IMR-90 (cell line): ENCODE results near the gene PLBD1. TPM values are rescaled to one million over a fixed set of nuclear protein-coding genes. Genes with fewer than 3 reads are reported as not detected.

Experiments
- ATAC-seq: fragments of 200-7000 bp; cut with Tn5 transposase; 2 replicates; pipeline ENCODE4 v1.9.1; 2020; ENCODE audit warnings: low read depth, mild to moderate bottlenecking, moderate library complexity
- BruUV-seq: library from RNA; stranded (reverse); fragments of 400-500 nt; replicated peaks from 2 replicates; lab custom pipeline; 2021; lab: Mats Ljungman, UMichigan
- CTCF ChIA-PET: fragments of 300-600 bp; formaldehyde crosslinking; extraction: SDS; loops from one replicate; lab custom pipeline; 2021; ENCODE audit warnings: antibody characterized with exemption; lab: Yijun Ruan, JAX
- POLR2A ChIA-PET: fragments of 300-600 bp; sonication (Branson Sonifier 250); formaldehyde crosslinking; loops from one replicate; lab custom pipeline; 2022; ENCODE audit warnings: antibody characterized with exemption; ENCODE audit not compliant: unreplicated experiment; lab: Charles Lee
- DNase-seq: peaks from one replicate; pipeline ENCODE4 v3.0.0; 2013
- H2AFZ ChIP-seq: replicated peaks from 2 replicates; pipeline ENCODE3; 2013; ENCODE audit warnings: low read length, mild to moderate bottlenecking; ENCODE audit not compliant: poor library complexity
- H2AK5ac ChIP-seq: 2 replicates; pipeline ENCODE4 v1.6.1; 2013; ENCODE audit warnings: low read depth, low read length, inconsistent platforms
- H2AK9ac ChIP-seq: replicated peaks from 2 replicates; pipeline ENCODE3; 2013; ENCODE audit warnings: mild to moderate bottlenecking, low read depth, low read length, moderate library complexity; ENCODE audit not compliant: poor library complexity
- H2BK120ac ChIP-seq: 2 replicates; pipeline ENCODE4 v1.6.1; 2013; ENCODE audit warnings: low read depth, low read length, inconsistent platforms
- H2BK15ac ChIP-seq: 3 replicates; pipeline ENCODE4 v1.6.1; 2013; ENCODE audit warnings: low read depth, low read length, inconsistent platforms
- H2BK20ac ChIP-seq: 2 replicates; pipeline ENCODE4 v1.6.1; 2013; ENCODE audit warnings: low read depth, mild to moderate bottlenecking, inconsistent platforms, low read length, moderate library complexity
- H2BK5ac ChIP-seq: 2 replicates; pipeline ENCODE4 v1.6.1; 2013; ENCODE audit warnings: mild to moderate bottlenecking, low read depth, low read length, inconsistent platforms; ENCODE audit not compliant: poor library complexity, severe bottlenecking
- H3K14ac ChIP-seq: replicated peaks from 2 replicates; pipeline ENCODE4 v1.6.1; 2013; ENCODE audit warnings: low read depth, low read length, inconsistent platforms
- H3K18ac ChIP-seq: 2 replicates; pipeline ENCODE4 v1.6.1; 2013; ENCODE audit warnings: low read depth, low read length, control low read depth
- H3K23ac ChIP-seq: 2 replicates; pipeline ENCODE4 v1.6.1; 2013; ENCODE audit warnings: low read depth, low read length, inconsistent platforms
- H3K27ac ChIP-seq: 2 replicates; pipeline ENCODE4 v1.5.1; 2013; ENCODE audit warnings: mild to moderate bottlenecking, control low read depth, low read length; ENCODE audit not compliant: insufficient read depth
- H3K27me3 ChIP-seq: 2 replicates; pipeline ENCODE4 v1.6.1; 2013; ENCODE audit warnings: low read length; ENCODE audit not compliant: control insufficient read depth, insufficient read depth
- H3K36me3 ChIP-seq: 2 replicates; pipeline ENCODE4 v1.6.1; 2013; ENCODE audit warnings: low read length, mixed read lengths; ENCODE audit not compliant: control insufficient read depth, insufficient read depth
- H3K4ac ChIP-seq: 2 replicates; pipeline ENCODE4 v1.6.1; 2013; ENCODE audit warnings: low read depth, low read length, inconsistent platforms
- H3K4me1 ChIP-seq: 2 replicates; pipeline ENCODE4 v1.6.1; 2013; ENCODE audit warnings: low read length, mixed read lengths; ENCODE audit not compliant: control insufficient read depth, insufficient read depth
- H3K4me2 ChIP-seq: 2 replicates; pipeline ENCODE4 v1.6.1; 2013; ENCODE audit warnings: low read depth, mild to moderate bottlenecking, control low read depth, low read length, moderate library complexity
- H3K4me3 ChIP-seq: 2 replicates; pipeline ENCODE4 v1.5.1; 2013; ENCODE audit warnings: low read depth, mild to moderate bottlenecking, control low read depth, low read length, moderate library complexity; ENCODE audit not compliant: insufficient read depth
- H3K56ac ChIP-seq: 2 replicates; pipeline ENCODE4 v1.6.1; 2013; ENCODE audit warnings: low read length, inconsistent platforms; ENCODE audit not compliant: insufficient read depth; ENCODE audit errors: extremely low read depth
- H3K79me1 ChIP-seq, 2 experiments: 2 replicates each; pipeline ENCODE4 v1.6.1; 2013; ENCODE audit warnings: low read length in 2 of 2, inconsistent platforms in 1 of 2, low read depth in 1 of 2
- H3K9ac ChIP-seq: 2 replicates; pipeline ENCODE4 v1.6.1; 2013; ENCODE audit warnings: low read depth, low read length, control low read depth
- H3K9me1 ChIP-seq: 2 replicates; pipeline ENCODE4 v1.6.1; 2013; ENCODE audit warnings: low read length, inconsistent platforms; ENCODE audit not compliant: insufficient read depth
- H3K9me3 ChIP-seq: 2 replicates; pipeline ENCODE4 v1.6.1; 2013; ENCODE audit warnings: low read length; ENCODE audit not compliant: control insufficient read depth, insufficient read depth
- H4K20me1 ChIP-seq: 2 replicates; pipeline ENCODE4 v1.6.1; 2013; ENCODE audit warnings: low read length, inconsistent platforms; ENCODE audit not compliant: insufficient read depth
- H4K5ac ChIP-seq: 2 replicates; pipeline ENCODE4 v1.6.1; 2013; ENCODE audit warnings: mild to moderate bottlenecking, low read depth, low read length, control low read depth
- H4K8ac ChIP-seq, 2 experiments: 2 replicates each; pipeline ENCODE4 v1.6.1; 2013; ENCODE audit warnings: low read depth in 2 of 2, low read length in 2 of 2, control low read depth in 1 of 2, inconsistent platforms in 1 of 2
- H4K91ac ChIP-seq: 2 replicates; pipeline ENCODE4 v1.6.1; 2013; ENCODE audit warnings: low read depth, low read length, inconsistent platforms; ENCODE audit not compliant: insufficient read depth
- CHD1 ChIP-seq: IDR thresholded peaks from 2 replicates; pipeline ENCODE4 v1.6.1; 2012; ENCODE audit warnings: low read depth, low read length, improper control_type of control experiment
- FOS ChIP-seq: fragments of 150-350 bp; IDR thresholded peaks from 2 replicates; pipeline ENCODE4 v1.6.1; 2016; ENCODE audit warnings: low read depth, low read length
- MAFK ChIP-seq: IDR thresholded peaks from 2 replicates; pipeline ENCODE4 v1.6.1; 2012; ENCODE audit warnings: low read depth, low read length, improper control_type of control experiment
- MAZ ChIP-seq: IDR thresholded peaks from 2 replicates; pipeline ENCODE4 v1.6.1; 2012; ENCODE audit warnings: low read depth, mild to moderate bottlenecking, low read length, improper control_type of control experiment, moderate library complexity, borderline replicate concordance
- MXI1 ChIP-seq: IDR thresholded peaks from 2 replicates; pipeline ENCODE4 v1.6.1; 2012; ENCODE audit warnings: low read depth, mild to moderate bottlenecking, low read length, moderate library complexity, borderline replicate concordance
- NFE2L2 ChIP-seq: fragments of 150-350 bp; IDR thresholded peaks from 2 replicates; pipeline ENCODE4 v1.6.1; 2016; ENCODE audit warnings: low read depth, mild to moderate bottlenecking, low read length
- RAD21 ChIP-seq: IDR thresholded peaks from 2 replicates; pipeline ENCODE4 v1.6.1; 2012; ENCODE audit warnings: low read length, improper control_type of control experiment
- RFX5 ChIP-seq: IDR thresholded peaks from 2 replicates; pipeline ENCODE4 v1.8.0; 2012; ENCODE audit warnings: low read depth, mild to moderate bottlenecking, low read length, moderate library complexity
- dilution Hi-C: fragments of 300-500 bp; cut with HindIII; formaldehyde crosslinking; loops from one replicate; pipeline ENCODE4 v1.14.3; 2018; ENCODE audit warnings: low sequenced_read_pairs; ENCODE audit not compliant: unreplicated experiment
- in situ Hi-C: fragments of 300-500 bp; cut with MboI; formaldehyde crosslinking; loops from 3 replicates; pipeline ENCODE4 v1.14.3; 2019; ENCODE audit warnings: low sequenced_read_pairs, inconsistent platforms, mixed read lengths
- intact Hi-C: fragments of 100-400 bp; cut with micrococcal nuclease; formaldehyde crosslinking; loops from 2 replicates; pipeline ENCODE4 v1.10.0; 2022
- polyA plus RNA-seq, 3 experiments: library from polyadenylated mRNA; depleted of rRNA; stranded (reverse); fragments of >200 nt; gene quantifications; 2 replicates each; pipeline ENCODE4 v1.2.3, GENCODE V29; 2012; ENCODE audit warnings: low replicate concordance in 1 of 3
- total RNA-seq: library from RNA; depleted of rRNA; stranded (reverse); fragments of >200 nt; gene quantifications from 2 replicates; pipeline ENCODE4 v1.2.3, GENCODE V29; 2012
- TF ChIP-seq, protein P1 (sequence below): fragments of 150-350 bp; IDR thresholded peaks from 2 replicates; pipeline ENCODE4 v1.6.1; 2016; ENCODE audit warnings: low read depth, mild to moderate bottlenecking, low read length, moderate library complexity, borderline replicate concordance
- TF ChIP-seq, protein P2 (sequence below): fragments of 150-350 bp; IDR thresholded peaks from 2 replicates; pipeline ENCODE4 v1.6.1; 2017; ENCODE audit warnings: mild to moderate bottlenecking, antibody characterized with exemption, low read length, low read depth

The PLBD1 gene
- total and polyA plus RNA-seq, 2 of the 4 experiments (the other 2 are of a cell fraction) = under 0.01 TPM; not detected in 1

DNA sequence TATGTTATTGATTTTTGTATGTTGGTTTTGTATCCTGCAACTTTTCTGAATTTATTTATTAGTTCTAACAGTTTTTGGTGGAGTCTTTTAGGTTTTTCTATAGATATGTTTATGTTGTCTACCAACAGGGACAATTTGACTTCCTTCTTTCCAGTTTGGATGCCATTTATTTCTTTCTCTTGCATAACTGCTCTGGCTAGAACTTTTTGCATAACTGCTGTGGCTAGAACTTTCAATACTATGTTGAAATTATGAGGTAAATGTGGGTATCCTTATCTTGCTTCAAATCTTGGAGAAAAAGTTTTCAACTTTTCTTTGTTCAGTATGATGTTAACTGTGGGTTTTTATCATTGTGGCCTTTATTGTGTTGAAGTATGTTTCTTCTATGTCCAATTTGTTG is 39.9 kb upstream of the PLBD1 start:
- Histone ChIP-seq H3K27me3 (no peaks in the 10 kb centered on the region), H3K23ac (no peak overlapping the region), H2AK5ac (no peak overlapping the region), H3K9ac (no peak overlapping the region), H3K4me3 (no peak overlapping the region), H4K20me1 (no peaks in the 10 kb centered on the region), H2BK120ac (no peak overlapping the region), H4K8ac (no peak overlapping the region), H3K36me3 (no peaks in the 10 kb centered on the region), H2BK15ac (no peak overlapping the region), H3K9me3 (no peaks in the 10 kb centered on the region), H2AFZ (no peak overlapping the region), H3K4ac (no peak overlapping the region), H4K5ac (no peak overlapping the region), H2BK20ac (no peak overlapping the region), H3K27ac (no peak overlapping the region), H4K91ac (no peak overlapping the region), H3K79me1 (no peaks in the 10 kb centered on the region), H3K56ac (no peak overlapping the region), H3K4me1 (no peaks in the 10 kb centered on the region), H3K4me2 (no peak overlapping the region), H3K18ac (no peak overlapping the region), H2BK5ac (no peak overlapping the region), H3K9me1 (no peaks in the 10 kb centered on the region), H3K14ac (no peak overlapping the region), H2AK9ac (no peak overlapping the region)
- dilution Hi-C loops = no loop called here
- DNase-seq (no peak), ATAC-seq (no peak)
- ChIA-PET POLR2A (no interaction called here), CTCF (no interaction called here)
- in situ Hi-C loops = no loop called here
- BruUV-seq = no TSS peak
- TF ChIP-seq, protein P1, sequence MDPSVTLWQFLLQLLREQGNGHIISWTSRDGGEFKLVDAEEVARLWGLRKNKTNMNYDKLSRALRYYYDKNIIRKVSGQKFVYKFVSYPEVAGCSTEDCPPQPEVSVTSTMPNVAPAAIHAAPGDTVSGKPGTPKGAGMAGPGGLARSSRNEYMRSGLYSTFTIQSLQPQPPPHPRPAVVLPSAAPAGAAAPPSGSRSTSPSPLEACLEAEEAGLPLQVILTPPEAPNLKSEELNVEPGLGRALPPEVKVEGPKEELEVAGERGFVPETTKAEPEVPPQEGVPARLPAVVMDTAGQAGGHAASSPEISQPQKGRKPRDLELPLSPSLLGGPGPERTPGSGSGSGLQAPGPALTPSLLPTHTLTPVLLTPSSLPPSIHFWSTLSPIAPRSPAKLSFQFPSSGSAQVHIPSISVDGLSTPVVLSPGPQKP = no peak
- TF ChIP-seq NFE2L2 (no peak), MXI1 (no peak), MAZ (no peak), FOS (no peak), MAFK (no peak), RAD21 (no peak), CHD1 (no peak), RFX5 (no peak)
- TF ChIP-seq, protein P2, sequence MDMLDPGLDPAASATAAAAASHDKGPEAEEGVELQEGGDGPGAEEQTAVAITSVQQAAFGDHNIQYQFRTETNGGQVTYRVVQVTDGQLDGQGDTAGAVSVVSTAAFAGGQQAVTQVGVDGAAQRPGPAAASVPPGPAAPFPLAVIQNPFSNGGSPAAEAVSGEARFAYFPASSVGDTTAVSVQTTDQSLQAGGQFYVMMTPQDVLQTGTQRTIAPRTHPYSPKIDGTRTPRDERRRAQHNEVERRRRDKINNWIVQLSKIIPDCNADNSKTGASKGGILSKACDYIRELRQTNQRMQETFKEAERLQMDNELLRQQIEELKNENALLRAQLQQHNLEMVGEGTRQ = no peak
- intact Hi-C loops = no loop called here
